Nephron progenitor cell (in vitro differentiated cells): ENCODE results near the gene PRPF6.
A peak's percentile ranks its signal among the peaks of the same experiment; 100 is the strongest.

Experiments used
- DNase-seq: peaks from one replicate; pipeline ENCODE4 v3.0.0; 2021
- H3K27ac Mint-ChIP-seq: 2 replicates; pipeline ENCODE4 v1.8.0; 2021; ENCODE audit warnings: mild to moderate bottlenecking, moderate library complexity, mixed read lengths
- H3K27me3 Mint-ChIP-seq: 2 replicates; pipeline ENCODE4 v1.8.0; 2021; ENCODE audit warnings: mild to moderate bottlenecking, low read depth, mixed read lengths; ENCODE audit not compliant: poor library complexity
- H3K36me3 Mint-ChIP-seq: 2 replicates; pipeline ENCODE4 v1.8.0; 2021; ENCODE audit warnings: low read depth, mixed read lengths
- H3K4me1 Mint-ChIP-seq: 2 replicates; pipeline ENCODE4 v1.8.0; 2021; ENCODE audit warnings: mixed read lengths
- H3K4me3 Mint-ChIP-seq: 2 replicates; pipeline ENCODE4 v1.8.0; 2021; ENCODE audit warnings: mild to moderate bottlenecking, moderate library complexity, mixed read lengths
- H3K9me3 Mint-ChIP-seq: 2 replicates; pipeline ENCODE4 v1.8.0; 2021; ENCODE audit warnings: mild to moderate bottlenecking, moderate library complexity, mixed read lengths
- TF ChIP-seq, protein P1 (sequence below): fragments of 200-600 bp; sonication (generic); IDR thresholded peaks from 2 replicates; pipeline ENCODE4 v1.5.0; 2021; ENCODE audit warnings: antibody characterized with exemption

The PRPF6 gene

GRCh38 chr20:64057628-64058498 is 76.9 kb downstream of the PRPF6 start:
- Mint-ChIP-seq H3K36me3 (no peaks in the 10 kb centered on the region), H3K27ac (no peak overlapping the region), H3K27me3 (peaks cover 11% of the 10 kb centered on the region), H3K4me1 (peaks cover 49% of the 10 kb centered on the region), H3K9me3 (no peaks in the 10 kb centered on the region), H3K4me3 (no peak overlapping the region)
- DNase-seq: peak; percentile 90
- TF ChIP-seq, protein P1, sequence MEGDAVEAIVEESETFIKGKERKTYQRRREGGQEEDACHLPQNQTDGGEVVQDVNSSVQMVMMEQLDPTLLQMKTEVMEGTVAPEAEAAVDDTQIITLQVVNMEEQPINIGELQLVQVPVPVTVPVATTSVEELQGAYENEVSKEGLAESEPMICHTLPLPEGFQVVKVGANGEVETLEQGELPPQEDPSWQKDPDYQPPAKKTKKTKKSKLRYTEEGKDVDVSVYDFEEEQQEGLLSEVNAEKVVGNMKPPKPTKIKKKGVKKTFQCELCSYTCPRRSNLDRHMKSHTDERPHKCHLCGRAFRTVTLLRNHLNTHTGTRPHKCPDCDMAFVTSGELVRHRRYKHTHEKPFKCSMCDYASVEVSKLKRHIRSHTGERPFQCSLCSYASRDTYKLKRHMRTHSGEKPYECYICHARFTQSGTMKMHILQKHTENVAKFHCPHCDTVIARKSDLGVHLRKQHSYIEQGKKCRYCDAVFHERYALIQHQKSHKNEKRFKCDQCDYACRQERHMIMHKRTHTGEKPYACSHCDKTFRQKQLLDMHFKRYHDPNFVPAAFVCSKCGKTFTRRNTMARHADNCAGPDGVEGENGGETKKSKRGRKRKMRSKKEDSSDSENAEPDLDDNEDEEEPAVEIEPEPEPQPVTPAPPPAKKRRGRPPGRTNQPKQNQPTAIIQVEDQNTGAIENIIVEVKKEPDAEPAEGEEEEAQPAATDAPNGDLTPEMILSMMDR: peak; percentile 85

DNA sequence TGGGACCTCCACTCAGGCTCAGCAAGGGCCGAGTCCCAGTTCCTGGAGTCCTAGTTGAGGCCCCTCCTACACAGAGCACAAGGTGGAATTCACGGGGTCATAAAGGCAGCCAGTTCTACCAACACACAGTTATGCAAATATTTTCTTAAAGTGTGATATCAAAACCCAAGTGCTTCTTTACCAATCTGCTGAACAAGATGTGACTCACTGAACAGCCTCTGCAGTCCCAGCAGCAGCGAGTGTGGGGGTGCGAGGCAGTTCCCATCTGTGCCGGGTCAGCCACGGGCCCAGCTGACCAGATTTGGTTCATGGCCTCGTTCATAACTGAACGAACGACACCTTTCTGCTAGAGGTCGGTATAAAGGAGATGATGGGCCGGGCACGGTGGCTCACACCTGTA is 77.6 kb downstream of the PRPF6 start:
- DNase-seq: no peak
- H3K4me3 Mint-ChIP-seq: no peak overlapping the region
- TF ChIP-seq, protein P1: no peak
- H3K27me3 Mint-ChIP-seq: peaks cover 11% of the 10 kb centered on the region
- H3K36me3 Mint-ChIP-seq: no peaks in the 10 kb centered on the region
- no peak overlapping the region for H3K27ac Mint-ChIP-seq
- peaks cover 43% of the 10 kb centered on the region for H3K4me1 Mint-ChIP-seq
- no peaks in the 10 kb centered on the region for H3K9me3 Mint-ChIP-seq

DNA sequence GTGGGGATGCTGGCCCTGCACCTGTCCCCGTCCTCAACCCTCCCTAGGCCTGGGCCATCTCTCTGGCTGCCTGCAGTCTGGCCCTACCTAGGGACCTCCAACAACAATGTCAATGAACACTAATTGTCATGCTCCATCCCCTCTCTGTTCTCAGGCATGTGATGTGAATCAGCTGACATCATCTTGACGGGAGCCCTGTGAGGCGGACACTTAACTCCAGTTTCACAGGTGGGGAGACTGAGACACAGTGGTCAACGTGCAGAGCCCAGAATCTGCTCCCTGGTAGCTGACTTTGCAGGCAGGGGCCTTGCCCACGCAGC is 81.3 kb downstream of the PRPF6 start:
- TF ChIP-seq, protein P1: no peak
- Mint-ChIP-seq H3K27ac (peak overlapping the region; percentile 64), H3K4me3 (peak overlapping the region; percentile 93), H3K36me3 (no peaks in the 10 kb centered on the region), H3K27me3 (peaks cover 11% of the 10 kb centered on the region), H3K4me1 (peaks cover 44% of the 10 kb centered on the region), H3K9me3 (no peaks in the 10 kb centered on the region)
- no peak for DNase-seq

DNA sequence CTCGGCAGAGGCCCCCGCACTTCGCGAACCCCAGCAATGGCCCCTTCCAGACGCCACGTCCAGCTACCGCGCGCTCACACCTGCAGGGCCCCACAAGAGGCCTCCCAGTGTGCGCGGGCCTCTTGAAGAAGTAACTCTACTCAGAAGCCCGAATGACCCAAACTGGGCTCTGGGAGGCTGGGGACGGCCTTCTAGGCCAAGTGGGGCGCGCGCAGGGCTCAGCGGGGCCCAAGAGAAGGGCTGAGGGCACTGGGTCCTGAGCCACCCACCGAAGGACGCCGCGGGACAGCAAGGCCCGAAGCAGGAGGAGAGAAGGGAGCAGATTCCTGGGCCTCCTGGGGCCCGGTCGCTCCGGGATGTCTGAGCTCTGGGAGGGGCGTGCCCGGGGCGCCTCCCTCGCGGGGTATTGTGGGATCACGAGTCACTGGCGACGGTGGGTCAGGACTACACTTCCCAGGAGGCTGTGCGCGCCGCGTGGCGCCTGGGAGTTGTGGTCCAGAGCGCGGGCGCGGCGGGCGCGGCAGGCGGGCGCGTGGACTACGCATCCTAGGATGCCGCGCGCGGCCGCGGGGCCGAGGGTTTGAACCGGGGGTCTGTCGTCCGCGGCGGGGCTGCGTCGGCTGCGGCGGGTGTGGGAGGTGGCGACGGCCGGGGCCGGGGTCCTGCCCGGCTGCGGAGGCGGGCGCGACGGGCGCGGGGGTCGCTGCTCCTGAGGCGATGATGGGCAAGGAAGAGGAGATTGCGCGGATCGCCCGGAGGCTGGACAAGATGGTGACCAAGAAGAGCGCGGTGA is 81.9 kb downstream of the PRPF6 start, which contains the start of gene TCEA2:
Gene TCEA2 (plus strand): TSS at position 603 of the 793 bp plus-strand sequence. CDS start 115 bp downstream, at position 718.
- H3K4me3 Mint-ChIP-seq: peak within 1 kb of the TSS; percentile 93
- TF ChIP-seq, protein P1: no peak
- H3K4me1 Mint-ChIP-seq: peaks cover 39% of the 10 kb centered on the region
- H3K27ac Mint-ChIP-seq: peak within 1 kb of the TSS; percentile 64
- no peaks in the 10 kb centered on the region for H3K36me3 Mint-ChIP-seq
- no peaks in the 10 kb centered on the region for H3K9me3 Mint-ChIP-seq
- peaks cover 11% of the 10 kb centered on the region for H3K27me3 Mint-ChIP-seq
- peak; percentile 97 for DNase-seq

- TF ChIP-seq, protein P1: no peak
- Mint-ChIP-seq H3K27ac (peak overlapping the region; percentile 57), H3K4me1 (peaks cover 34% of the 10 kb centered on the region), H3K27me3 (peaks cover 11% of the 10 kb centered on the region), H3K36me3 (no peaks in the 10 kb centered on the region), H3K4me3 (peak overlapping the region; percentile 93), H3K9me3 (no peaks in the 10 kb centered on the region)
- DNase-seq: peak; percentile 67
Measured at GRCh38 chr20:64063389-64064144, 82.6 kb downstream of the PRPF6 start.
